ENCODE data around the gene CAPN8. TPM values are rescaled to one million over a fixed set of nuclear protein-coding genes. Genes with fewer than 3 reads are reported as not detected.

The CAPN8 gene
- total and polyA plus RNA-seq, 11 donors, result not detected

GRCh38 chr1:223620297-223620897, 45.1 kb downstream of the CAPN8 start:
- H3K4me3 ChIP-seq, result no peak overlapping the region
- H3K4me1 ChIP-seq, result peaks cover 0 to 5% (median 0%) of the 10 kb centered on the region in 12 donors
- TF ChIP-seq POLR2A (IDR thresholded peaks at IDR 0.05), result no peak
- TF ChIP-seq CTCF (IDR thresholded peaks at IDR 0.05), result no peak
- DNase-seq (no peak), ATAC-seq (peak in 3 of 4 donors; percentile 41 to 64 (median 60))
- intact Hi-C loops (cut with DNase I), result no loop called here
- H3K36me3 ChIP-seq, result no peaks in the 10 kb centered on the region
- H3K9me3 ChIP-seq, result no peaks in the 10 kb centered on the region
- H3K27ac ChIP-seq, result peak overlapping the region in 1 of 12 donors; percentile 49
- WGBS, 4 donors, result 67 to 76% (median 68%) methylated on average over 8 to 9 of the region's 9 CpGs
- no peaks in the 10 kb centered on the region for H3K27me3 ChIP-seq

- H3K36me3 ChIP-seq, result no peaks in the 10 kb centered on the region
- no peaks in the 10 kb centered on the region for H3K9me3 ChIP-seq
- ATAC-seq (no peak), DNase-seq (no peak)
- no peak overlapping the region for H3K27ac ChIP-seq
- TF ChIP-seq POLR2A (IDR thresholded peaks at IDR 0.05), result no peak
- TF ChIP-seq CTCF (IDR thresholded peaks at IDR 0.05), result no peak
- intact Hi-C loops (cut with DNase I), result no loop called here
- no peaks in the 10 kb centered on the region for H3K27me3 ChIP-seq
- no peak overlapping the region for H3K4me3 ChIP-seq
- H3K4me1 ChIP-seq, result peaks cover 0 to 5% (median 0%) of the 10 kb centered on the region in 12 donors
- WGBS, 4 donors, result 88 to 92% (median 91%) methylated on average over 5 of the region's 5 CpGs
These were observed 46.8 kb downstream of the CAPN8 start for GRCh38 chr1:223618680-223619079.

DNA sequence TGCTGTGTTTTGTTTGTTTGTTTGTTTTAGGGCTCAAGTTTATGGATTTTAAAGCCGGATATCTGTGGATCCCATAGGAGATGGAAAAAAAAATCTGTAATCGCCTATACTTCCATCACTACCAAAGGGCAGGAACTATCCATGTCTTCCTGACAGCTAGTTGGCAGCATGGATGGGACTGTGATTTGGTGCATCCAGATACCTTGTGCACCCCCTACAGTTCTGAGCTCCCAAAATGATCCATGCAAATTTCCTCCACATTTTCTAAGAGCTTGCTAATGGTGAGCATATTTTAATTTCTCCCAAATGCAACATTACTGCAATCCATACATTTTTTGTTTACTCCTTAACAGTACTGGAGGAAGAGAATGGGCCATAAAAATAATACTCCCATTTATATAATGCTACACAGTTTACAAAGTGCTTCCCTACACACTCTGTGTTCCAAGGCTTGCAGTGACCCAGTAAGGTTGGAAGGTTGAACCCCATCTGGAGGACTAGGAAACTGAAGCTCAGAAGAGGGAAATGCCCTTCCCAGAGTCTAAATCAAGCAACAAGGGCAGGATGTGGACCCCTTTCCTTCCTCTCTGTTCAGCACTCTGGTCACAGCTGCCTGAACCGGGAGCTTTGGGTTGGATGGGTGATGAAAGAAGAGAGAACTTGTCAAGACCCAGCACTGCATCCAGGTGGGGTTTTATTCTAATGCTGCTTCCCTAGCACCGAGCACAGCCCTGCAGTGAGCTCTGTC, 48.0 kb downstream of the CAPN8 start:
- DNase-seq, result no peak

More for the DNA sequence above, 48.0 kb downstream of the CAPN8 start:
- Histone ChIP-seq H3K4me1 (peaks cover 0 to 5% (median 0%) of the 10 kb centered on the region in 12 donors), H3K4me3 (no peak overlapping the region), H3K9me3 (no peaks in the 10 kb centered on the region), H3K27ac (no peak overlapping the region), H3K36me3 (no peaks in the 10 kb centered on the region), H3K27me3 (no peaks in the 10 kb centered on the region)
- intact Hi-C loops (cut with DNase I), result no loop called here
- TF ChIP-seq CTCF (IDR thresholded peaks at IDR 0.05) (peak in 4 of 12 donors; percentile 6 to 29 (median 16)), POLR2A (IDR thresholded peaks at IDR 0.05) (no peak)
- WGBS, 4 donors, result 48 to 60% (median 54%) methylated on average over 4 of the region's 4 CpGs
- no peak for ATAC-seq
